Skeletal muscle cell (primary cell): ENCODE data around the gene NFATC2.

Experiments used
- DNase-seq: peaks from one replicate; pipeline ENCODE4 v3.0.0-alpha.2; 2010; ENCODE audit warnings: low read depth
- H3K4me3 ChIP-seq: 2 replicates; pipeline ENCODE4 v1.5.1; 2011; ENCODE audit warnings: low read depth, mild to moderate bottlenecking, control low read depth, low read length, moderate library complexity

Gene NFATC2

GRCh38 chr20:51525241-51526105 is 17.0 kb downstream of the NFATC2 start:
- H3K4me3 ChIP-seq, result no peak overlapping the region
- no peak for DNase-seq

- H3K4me3 ChIP-seq, result no peak overlapping the region
- DNase-seq, result no peak
These were observed 19.1 kb downstream of the NFATC2 start for GRCh38 chr20:51523276-51524013.

- no peak for DNase-seq
These were observed 20.3 kb downstream of the NFATC2 start for GRCh38 chr20:51522207-51522606.

GRCh38 chr20:51517839-51518238 is 24.7 kb downstream of the NFATC2 start:
- DNase-seq, result no peak
- H3K4me3 ChIP-seq, result no peak overlapping the region

More at GRCh38 chr20:51522207-51522606, 20.3 kb downstream of the NFATC2 start:
- H3K4me3 ChIP-seq, result no peak overlapping the region

GRCh38 chr20:51516855-51517254 is 25.7 kb downstream of the NFATC2 start:
- H3K4me3 ChIP-seq, result no peak overlapping the region
- no peak for DNase-seq

- DNase-seq, result no peak
- no peak overlapping the region for H3K4me3 ChIP-seq
These were observed 27.7 kb downstream of the NFATC2 start for GRCh38 chr20:51514836-51515235.

GRCh38 chr20:51514249-51514648 is 28.3 kb downstream of the NFATC2 start:
- no peak for DNase-seq
- H3K4me3 ChIP-seq, result no peak overlapping the region

GRCh38 chr20:51513545-51513944 is 29.0 kb downstream of the NFATC2 start:
- H3K4me3 ChIP-seq, result no peak overlapping the region
- no peak for DNase-seq

GRCh38 chr20:51512645-51513044 is 29.9 kb downstream of the NFATC2 start:
- DNase-seq, result no peak

GRCh38 chr20:51511861-51512619 is 30.5 kb downstream of the NFATC2 start:
- DNase-seq, result no peak
- H3K4me3 ChIP-seq, result no peak overlapping the region

More at GRCh38 chr20:51512645-51513044, 29.9 kb downstream of the NFATC2 start:
- H3K4me3 ChIP-seq, result no peak overlapping the region

- no peak for DNase-seq
- H3K4me3 ChIP-seq, result no peak overlapping the region
These were observed 31.4 kb downstream of the NFATC2 start for GRCh38 chr20:51510936-51511605.

- no peak overlapping the region for H3K4me3 ChIP-seq
- no peak for DNase-seq
These were observed 32.4 kb downstream of the NFATC2 start for GRCh38 chr20:51510169-51510568.

GRCh38 chr20:51509208-51509607 is 33.3 kb downstream of the NFATC2 start:
- no peak overlapping the region for H3K4me3 ChIP-seq
- no peak for DNase-seq

- H3K4me3 ChIP-seq, result no peak overlapping the region
- DNase-seq, result no peak
These were observed 33.7 kb downstream of the NFATC2 start for GRCh38 chr20:51508780-51509179.

- no peak overlapping the region for H3K4me3 ChIP-seq
- no peak for DNase-seq
These were observed 34.4 kb downstream of the NFATC2 start for GRCh38 chr20:51508158-51508557.

GRCh38 chr20:51507216-51508036 is 35.1 kb downstream of the NFATC2 start:
- DNase-seq, result no peak
- no peak overlapping the region for H3K4me3 ChIP-seq

GRCh38 chr20:51506527-51507215 is 35.8 kb downstream of the NFATC2 start:
- no peak overlapping the region for H3K4me3 ChIP-seq
- no peak for DNase-seq

GRCh38 chr20:51505566-51505965 is 37.0 kb downstream of the NFATC2 start:
- no peak overlapping the region for H3K4me3 ChIP-seq
- DNase-seq, result no peak
